OCI-LY7 (cell line): Measurements from ENCODE around the gene GSKIP. TPM values are rescaled to one million over a fixed set of nuclear protein-coding genes. Genes with fewer than 3 reads are reported as not detected.

ENCODE experiments used
- BruUV-seq: library from RNA; stranded (reverse); fragments of 400-500 nt; replicated peaks from 2 replicates; lab custom pipeline; 2021; lab: Mats Ljungman, UMichigan
- CTCF ChIA-PET: fragments of 300-600 bp; sonication (Branson Sonifier 250); formaldehyde crosslinking; loops from one replicate; lab custom pipeline; 2022; ENCODE audit warnings: antibody characterized with exemption; ENCODE audit not compliant: unreplicated experiment; lab: Charles Lee
- POLR2A ChIA-PET: fragments of 300-600 bp; sonication (Branson Sonifier 250); formaldehyde crosslinking; loops from one replicate; lab custom pipeline; 2022; ENCODE audit warnings: antibody characterized with exemption; lab: Charles Lee
- DNase-seq: peaks from one replicate; pipeline ENCODE4 v3.0.0-alpha.2; 2015; ENCODE audit warnings: low spot score
- H2AFZ ChIP-seq: fragments of 200-600 bp; sonication (generic), shearing (Covaris generic); 2 replicates; pipeline ENCODE4 v1.6.1; 2014; ENCODE audit warnings: mild to moderate bottlenecking, antibody characterized with exemption, low read length, moderate library complexity
- H3K27ac ChIP-seq: fragments of 200-600 bp; sonication (generic); 2 replicates; pipeline ENCODE4 v1.5.1; 2014; ENCODE audit warnings: mixed run types, low read depth, mild to moderate bottlenecking, moderate library complexity, low read length, inconsistent platforms; ENCODE audit not compliant: poor library complexity, severe bottlenecking
- H3K36me3 ChIP-seq: fragments of 200-600 bp; sonication (generic); 2 replicates; pipeline ENCODE4 v1.6.1; 2014; ENCODE audit warnings: mild to moderate bottlenecking, antibody characterized with exemption, low read length, moderate library complexity, mixed read lengths; ENCODE audit not compliant: insufficient read depth
- H3K4me1 ChIP-seq: fragments of 200-600 bp; sonication (generic); 2 replicates; pipeline ENCODE4 v1.5.1; 2014; ENCODE audit warnings: mild to moderate bottlenecking, low read length; ENCODE audit not compliant: insufficient read depth, poor library complexity, severe bottlenecking
- H3K4me2 ChIP-seq: fragments of 200-600 bp; sonication (generic); 2 replicates; pipeline ENCODE4 v1.6.1; 2014; ENCODE audit warnings: mild to moderate bottlenecking, low read length
- H3K4me3 ChIP-seq: fragments of 200-600 bp; sonication (generic); 2 replicates; pipeline ENCODE4 v1.5.1; 2014; ENCODE audit warnings: mild to moderate bottlenecking, low read depth, low read length; ENCODE audit not compliant: poor library complexity, severe bottlenecking
- H3K79me2 ChIP-seq: fragments of 200-600 bp; sonication (generic); 2 replicates; pipeline ENCODE4 v1.6.1; 2016; ENCODE audit warnings: low read depth, mild to moderate bottlenecking, low read length, moderate library complexity, mixed read lengths; ENCODE audit not compliant: insufficient read depth
- H3K9me2 ChIP-seq: fragments of 200-600 bp; sonication (generic); 2 replicates; pipeline ENCODE4 v1.6.1; 2016; ENCODE audit warnings: mild to moderate bottlenecking, low read length, mixed read lengths; ENCODE audit not compliant: insufficient read depth
- H3K9me3 ChIP-seq: fragments of 200-600 bp; sonication (generic); 2 replicates; pipeline ENCODE4 v1.6.1; 2014; ENCODE audit warnings: mild to moderate bottlenecking, mixed run types, low read length, mixed read lengths
- H4K20me1 ChIP-seq: fragments of 200-600 bp; sonication (generic); 2 replicates; pipeline ENCODE4 v1.6.1; 2014; ENCODE audit warnings: mild to moderate bottlenecking, antibody characterized with exemption, low read length, moderate library complexity, mixed read lengths; ENCODE audit not compliant: insufficient read depth
- EZH2phosphoT487 ChIP-seq: fragments of 200-600 bp; sonication (generic); IDR thresholded peaks from 2 replicates; pipeline ENCODE4 v1.6.1; 2018; ENCODE audit warnings: low read depth, borderline replicate concordance, mild to moderate bottlenecking, mixed run types, antibody characterized with exemption, low read length, moderate library complexity, mixed read lengths
- intact Hi-C: fragments of 100-400 bp; cut with micrococcal nuclease; formaldehyde crosslinking; loops from one replicate; pipeline ENCODE4 v1.10.0; 2022; ENCODE audit not compliant: unreplicated experiment
- total RNA-seq, 2 experiments: library from RNA; depleted of rRNA in 1 of 2; stranded (reverse); fragments of >200 nt in 1 of 2; shearing (Covaris generic) in 1 of 2; gene quantifications; 2 replicates each; pipeline ENCODE4 v1.2.3, GENCODE V29; 2014 to 2022
- TF ChIP-seq, protein P1 (sequence below): fragments of 200-600 bp; sonication (generic); conservative IDR thresholded peaks from 2 replicates; pipeline ENCODE4 v1.5.1; 2014; ENCODE audit warnings: mild to moderate bottlenecking, antibody characterized with exemption, low read length, moderate library complexity, mixed read lengths

Gene GSKIP
- total RNA-seq, 2 experiments from 2014 or later: 7.7 to 12.6 TPM

DNA sequence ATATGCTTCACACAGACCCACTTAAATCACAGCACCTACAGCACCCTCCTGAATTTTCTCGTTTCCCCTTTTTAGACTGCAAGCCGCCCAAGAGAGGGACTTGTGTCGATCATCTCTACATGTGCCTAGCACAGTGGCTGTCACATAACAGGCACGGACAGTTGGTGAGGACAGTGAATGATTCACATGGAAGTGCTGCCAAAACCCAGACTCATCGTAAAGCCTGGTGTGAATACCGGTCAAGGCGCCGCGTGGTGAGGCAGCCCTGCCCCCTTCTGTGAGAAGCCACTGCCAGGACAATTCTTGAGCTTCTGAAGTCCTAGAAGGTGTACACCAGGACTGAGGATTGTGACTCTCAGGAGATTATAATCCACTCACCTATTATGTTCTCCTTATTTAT is 44.5 kb upstream of the GSKIP start:
- Histone ChIP-seq H3K9me3 (no peaks in the 10 kb centered on the region), H3K4me1 (no peaks in the 10 kb centered on the region), H3K9me2 (no peaks in the 10 kb centered on the region), H3K36me3 (peaks cover 44% of the 10 kb centered on the region), H2AFZ (no peak overlapping the region), H3K4me2 (no peak overlapping the region), H4K20me1 (no peaks in the 10 kb centered on the region), H3K27ac (no peak overlapping the region), H3K79me2 (no peaks in the 10 kb centered on the region), H3K4me3 (no peak overlapping the region)
- BruUV-seq: no TSS peak
- POLR2A ChIA-PET: no interaction called here
- intact Hi-C loops: no loop called here
- no peak for TF ChIP-seq EZH2phosphoT487
- CTCF ChIA-PET: no interaction called here
- DNase-seq: no peak

DNA sequence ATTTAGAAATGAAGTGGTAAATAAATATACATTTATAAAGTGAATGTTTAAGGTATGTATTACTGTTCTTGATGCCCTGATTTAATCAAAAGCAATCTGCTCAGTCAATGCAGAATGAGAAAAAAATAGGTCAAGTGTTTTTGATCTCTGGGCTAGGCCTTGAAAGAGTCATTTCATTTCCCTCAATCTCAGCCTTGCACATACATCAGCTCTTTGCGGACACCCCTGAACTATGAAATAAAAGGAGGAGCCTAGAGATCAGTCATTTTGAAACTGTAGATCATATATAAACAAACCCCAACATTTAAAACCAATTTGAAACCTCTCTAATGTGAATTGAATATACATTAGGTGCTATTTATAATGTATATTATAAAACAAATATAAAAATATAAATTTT is 42.7 kb upstream of the GSKIP start:
- ChIA-PET POLR2A (no interaction called here), CTCF (no interaction called here)
- Histone ChIP-seq H3K36me3 (peaks cover 46% of the 10 kb centered on the region), H3K4me2 (no peak overlapping the region), H3K79me2 (no peaks in the 10 kb centered on the region), H2AFZ (no peak overlapping the region), H3K27ac (no peak overlapping the region), H3K9me2 (no peaks in the 10 kb centered on the region), H4K20me1 (no peaks in the 10 kb centered on the region), H3K9me3 (no peaks in the 10 kb centered on the region), H3K4me3 (no peak overlapping the region), H3K4me1 (no peaks in the 10 kb centered on the region)
- BruUV-seq: no TSS peak
- DNase-seq: no peak
- intact Hi-C loops: no loop called here
- TF ChIP-seq, protein P1, sequence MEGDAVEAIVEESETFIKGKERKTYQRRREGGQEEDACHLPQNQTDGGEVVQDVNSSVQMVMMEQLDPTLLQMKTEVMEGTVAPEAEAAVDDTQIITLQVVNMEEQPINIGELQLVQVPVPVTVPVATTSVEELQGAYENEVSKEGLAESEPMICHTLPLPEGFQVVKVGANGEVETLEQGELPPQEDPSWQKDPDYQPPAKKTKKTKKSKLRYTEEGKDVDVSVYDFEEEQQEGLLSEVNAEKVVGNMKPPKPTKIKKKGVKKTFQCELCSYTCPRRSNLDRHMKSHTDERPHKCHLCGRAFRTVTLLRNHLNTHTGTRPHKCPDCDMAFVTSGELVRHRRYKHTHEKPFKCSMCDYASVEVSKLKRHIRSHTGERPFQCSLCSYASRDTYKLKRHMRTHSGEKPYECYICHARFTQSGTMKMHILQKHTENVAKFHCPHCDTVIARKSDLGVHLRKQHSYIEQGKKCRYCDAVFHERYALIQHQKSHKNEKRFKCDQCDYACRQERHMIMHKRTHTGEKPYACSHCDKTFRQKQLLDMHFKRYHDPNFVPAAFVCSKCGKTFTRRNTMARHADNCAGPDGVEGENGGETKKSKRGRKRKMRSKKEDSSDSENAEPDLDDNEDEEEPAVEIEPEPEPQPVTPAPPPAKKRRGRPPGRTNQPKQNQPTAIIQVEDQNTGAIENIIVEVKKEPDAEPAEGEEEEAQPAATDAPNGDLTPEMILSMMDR: no peak
- no peak for TF ChIP-seq EZH2phosphoT487

DNA sequence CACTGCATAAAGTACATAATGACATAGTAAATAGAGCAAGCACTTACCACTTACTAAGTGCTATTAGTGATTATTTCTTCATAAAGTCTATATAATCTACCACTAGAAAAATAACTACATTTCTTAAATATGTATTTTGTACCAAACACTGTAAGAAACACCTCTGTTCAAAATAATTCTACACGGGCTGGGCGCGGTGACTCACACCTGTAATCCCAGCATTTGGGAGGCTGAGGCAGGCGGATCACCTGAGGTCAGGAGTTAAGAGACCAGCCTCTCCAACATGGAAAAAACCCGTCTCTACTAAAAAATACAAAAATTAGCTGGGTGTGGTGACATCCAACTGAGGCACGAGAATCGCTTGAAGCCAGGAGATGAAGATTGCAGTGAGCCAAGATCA is 39.1 kb upstream of the GSKIP start:
- H3K4me2 ChIP-seq: no peak overlapping the region
- H3K79me2 ChIP-seq: no peaks in the 10 kb centered on the region
- no peaks in the 10 kb centered on the region for H4K20me1 ChIP-seq
- POLR2A ChIA-PET: interaction anchor here (0.6 kb wide), 2 partner anchors 29 to 61 kb away, joined by 3 read pairs; no protein-coding TSS in a partner anchor
- H3K9me3 ChIP-seq: no peaks in the 10 kb centered on the region
- DNase-seq: no peak
- peaks cover 47% of the 10 kb centered on the region for H3K36me3 ChIP-seq
- CTCF ChIA-PET: no interaction called here
- no TSS peak for BruUV-seq
- no peaks in the 10 kb centered on the region for H3K4me1 ChIP-seq
- no peak overlapping the region for H2AFZ ChIP-seq
- no peaks in the 10 kb centered on the region for H3K9me2 ChIP-seq
- no peak overlapping the region for H3K27ac ChIP-seq
- no peak for TF ChIP-seq EZH2phosphoT487
- TF ChIP-seq, protein P1: no peak
- intact Hi-C loops: no loop called here
- H3K4me3 ChIP-seq: no peak overlapping the region
